Measurements from ENCODE around the gene MARK2. TPM values are rescaled to one million over a fixed set of nuclear protein-coding genes. Genes with fewer than 3 reads are reported as not detected.

MARK2 gene
- 12.3 and 13.9 TPM in 2 replicates for total RNA-seq

DNA sequence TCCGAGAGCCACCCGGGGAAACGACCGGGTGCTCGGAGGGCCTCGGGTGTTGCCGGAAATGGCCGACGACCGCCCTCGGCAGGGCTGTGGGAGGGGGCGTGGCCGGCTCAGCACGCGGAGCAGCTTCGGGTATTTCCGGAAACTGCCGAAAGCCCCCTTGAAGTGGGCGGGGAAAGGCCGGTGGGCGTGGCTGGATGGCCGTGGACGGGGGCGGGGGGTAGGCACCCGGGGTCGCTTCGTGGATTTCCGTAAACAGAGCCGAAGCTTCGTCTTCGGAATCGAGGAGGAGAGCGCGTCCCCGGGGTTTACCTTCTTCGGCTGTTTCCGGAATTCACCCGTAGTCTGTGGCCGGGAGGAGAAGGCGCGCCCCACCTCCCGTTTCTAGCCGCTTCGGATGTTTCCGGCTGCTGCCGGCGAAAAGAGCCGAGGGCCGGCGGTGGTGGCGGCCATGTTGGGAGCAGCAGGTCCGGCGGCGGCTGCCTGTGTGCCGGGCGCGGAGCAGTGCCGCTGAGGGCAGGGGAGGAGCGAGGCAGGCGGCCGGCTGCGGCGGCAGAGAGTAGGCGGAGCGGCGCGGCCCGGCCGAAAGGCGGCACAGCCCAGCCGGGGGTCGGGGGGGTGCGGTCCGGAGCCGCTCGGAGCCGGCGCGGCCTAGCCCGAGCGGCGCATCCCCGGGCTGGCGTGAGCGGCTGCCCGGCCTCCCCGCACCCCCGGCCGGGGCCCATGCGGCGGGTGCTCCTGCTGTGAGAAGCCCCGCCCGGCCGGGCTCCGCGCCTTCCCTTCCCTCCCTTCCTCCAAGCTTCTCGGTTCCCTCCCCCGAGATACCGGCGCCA, at the start of gene MARK2:
MARK2 (plus strand) TSS at position 433 of the 830 bp plus-strand sequence; CDS start at position 830, 397 bp downstream.

DNA sequence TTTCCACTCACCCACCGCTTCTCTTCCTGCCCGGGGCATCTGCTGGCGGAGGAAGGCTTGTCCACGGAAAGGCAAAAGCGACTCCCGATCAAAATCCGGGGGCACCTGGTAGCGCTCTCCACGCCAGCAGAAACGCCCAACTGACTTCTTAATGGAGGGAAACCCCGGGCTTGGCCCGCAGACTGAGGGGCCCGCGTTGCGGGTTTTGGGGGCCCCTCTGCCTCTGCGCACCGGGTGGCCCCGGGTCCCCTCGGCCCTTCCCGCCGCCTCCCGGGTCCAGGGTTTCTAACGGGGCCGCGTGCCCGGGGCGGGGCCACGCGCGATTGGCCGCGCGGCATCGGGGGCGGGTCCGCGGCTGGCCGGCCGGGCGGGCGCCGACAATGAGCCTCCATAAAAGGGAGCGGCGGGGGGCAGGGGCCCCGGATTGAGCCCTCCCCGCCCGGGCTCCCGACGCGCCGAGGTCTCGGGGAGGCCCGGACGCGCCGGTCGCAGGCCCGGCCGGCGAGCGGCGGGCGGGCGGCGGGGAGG, 25.8 kb upstream of the MARK2 start, which contains the start of gene SPINDOC:
SPINDOC (plus strand) TSS at position 422 of the 528 bp plus-strand sequence. CDS start 231 bp downstream, outside the sequence.

DNA sequence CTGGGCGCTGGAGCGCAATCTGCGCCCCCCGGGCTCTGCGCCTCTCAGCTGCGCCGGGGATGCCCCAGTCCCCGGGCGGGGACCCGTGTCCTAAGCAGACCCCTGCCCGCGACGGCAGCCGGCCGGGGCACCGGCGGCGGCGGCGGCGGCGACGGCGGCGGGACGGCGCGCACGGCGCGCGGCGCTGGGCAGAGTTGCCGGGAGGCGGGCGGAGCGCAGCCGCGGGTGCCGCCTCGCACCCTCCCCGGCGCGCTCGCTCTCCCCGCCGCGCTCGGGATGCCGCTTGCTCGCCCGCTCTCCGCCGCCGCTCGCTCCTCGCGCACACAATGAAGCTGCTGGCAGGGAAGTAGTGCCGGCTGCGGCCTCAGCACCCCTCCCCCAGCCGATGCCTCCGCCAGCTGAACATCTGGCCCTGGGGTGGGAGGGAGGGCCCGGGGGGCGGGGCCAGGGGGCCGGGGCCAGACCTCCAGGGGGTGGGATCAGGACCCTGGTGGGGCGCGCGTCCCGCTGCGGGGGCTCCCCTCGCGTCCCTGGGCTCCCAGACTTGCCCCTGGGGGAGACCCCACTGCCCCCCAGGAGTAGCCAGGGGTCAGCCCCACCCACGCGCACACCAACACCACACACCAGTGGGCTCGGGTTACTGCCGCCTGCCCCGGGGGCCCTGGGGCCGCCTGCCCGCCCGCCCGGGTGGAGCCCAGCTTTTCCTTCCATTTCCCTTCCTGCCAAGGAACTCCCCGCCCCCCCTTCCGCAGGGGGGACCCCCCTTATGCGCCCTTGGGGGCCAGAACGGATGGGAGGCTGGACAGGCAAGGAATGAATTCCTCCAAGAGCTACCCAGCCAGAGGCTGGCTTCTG, 78.2 kb downstream of the MARK2 start, which contains the start of gene RCOR2:
RCOR2 (minus strand) TSS at position 328 of the 855 bp plus-strand sequence. CDS start 708 bp downstream, outside the sequence.

DNA sequence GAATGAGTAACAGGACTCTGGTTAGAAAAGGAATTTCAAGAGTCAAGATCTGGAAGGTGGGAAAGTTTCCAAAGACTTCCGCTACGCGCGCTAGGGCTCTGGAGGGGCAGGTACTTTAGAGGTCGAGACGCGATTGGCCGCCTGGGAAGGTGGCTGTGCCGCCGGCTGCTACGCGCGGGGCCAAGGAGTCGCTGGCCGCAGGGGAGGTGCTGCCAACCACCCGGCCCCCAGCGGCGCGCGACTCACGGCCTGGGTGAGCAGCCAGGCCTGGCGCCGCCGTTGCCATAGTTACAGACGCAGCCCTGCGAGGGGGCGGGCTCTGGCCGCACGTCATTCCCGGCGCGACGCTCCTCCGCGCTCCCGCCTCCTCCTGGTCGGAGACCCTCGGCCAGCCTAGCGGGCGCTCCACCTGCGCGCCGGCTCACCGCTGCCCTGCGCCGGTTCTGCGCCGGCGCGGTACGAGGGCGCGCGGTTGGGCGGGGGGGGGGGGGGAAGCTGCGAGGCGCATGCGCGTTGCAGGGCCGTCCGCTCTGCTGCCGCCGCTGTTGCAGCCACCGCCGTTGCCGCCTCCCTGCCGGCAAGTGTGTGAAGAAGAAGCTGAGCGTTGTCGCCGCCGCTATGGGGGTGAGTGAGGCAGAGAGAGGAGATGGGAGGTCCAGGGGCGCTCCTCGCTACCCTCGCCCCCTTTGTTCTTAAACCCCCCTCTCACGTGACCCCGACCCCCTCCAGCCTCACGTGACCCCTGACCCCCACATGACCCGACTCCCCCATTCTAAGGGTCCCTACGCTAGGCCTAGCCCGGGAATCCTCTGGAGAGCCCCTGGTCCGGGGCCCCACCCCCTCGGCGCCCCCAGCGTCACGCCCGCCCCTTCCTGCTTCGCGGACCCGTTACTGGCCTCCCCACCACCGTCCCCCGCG, 99.8 kb downstream of the MARK2 start, which contains the start of gene NAA40:
NAA40 (plus strand) TSS at position 524 of the 918 bp plus-strand sequence; CDS start at position 619, 95 bp downstream.

Other genes with a start within 250 kb of the MARK2 start
- gene PLAAT3, start 224.7 kb upstream of the MARK2 start, total RNA-seq: 48.2 and 53.7 TPM in 2 replicates
- gene ATL3, start 167.7 kb upstream of the MARK2 start, total RNA-seq: 62.7 and 71.4 TPM in 2 replicates
- 69.8 and 73.1 TPM in 2 replicates for gene RTN3, start 157.6 kb upstream of the MARK2 start, total RNA-seq
- gene ZFTA, start 70.3 kb upstream of the MARK2 start, total RNA-seq: 32.3 and 34.5 TPM in 2 replicates
- gene SPINDOC, start 25.7 kb upstream of the MARK2 start, total RNA-seq: 7.7 and 9.0 TPM in 2 replicates
- gene RCOR2, start 78.1 kb downstream of the MARK2 start, total RNA-seq: 0.93 and 1.9 TPM in 2 replicates
- gene NAA40, start 99.9 kb downstream of the MARK2 start, total RNA-seq: 3.1 and 7.0 TPM in 2 replicates
- 163 and 221 TPM in 2 replicates for gene COX8A, start 135.5 kb downstream of the MARK2 start, total RNA-seq
- 54.5 and 64.1 TPM in 2 replicates for gene OTUB1, start 147.3 kb downstream of the MARK2 start, total RNA-seq
- 0.06 TPM in 1 of 2 replicates, not detected in the other for gene FLRT1, start 196.8 kb downstream of the MARK2 start, total RNA-seq